Naive thymus-derived CD4-positive, alpha-beta T cell (primary cell): ENCODE results near the gene OR6Y1. TPM values are rescaled to one million over a fixed set of nuclear protein-coding genes. Genes with fewer than 3 reads are reported as not detected.
A peak's percentile ranks its signal among the peaks of the same experiment; 100 is the strongest.

Experiments used
- ATAC-seq: fragments of 150-1000 bp; cut with Tn5 transposase; 2 replicates; pipeline ENCODE4 v1.10.0; 2021; ENCODE audit warnings: mild to moderate bottlenecking, moderate library complexity
- CTCF ChIA-PET: fragments of 350-600 bp; sonication (Branson Sonifier 250); formaldehyde crosslinking; loops from one replicate; lab custom pipeline; 2021; ENCODE audit warnings: antibody characterized with exemption; lab: Charles Lee
- POLR2A ChIA-PET: fragments of 350-600 bp; sonication (Branson Sonifier 250); formaldehyde crosslinking; loops from one replicate; lab custom pipeline; 2021; ENCODE audit warnings: antibody characterized with exemption, inconsistent platforms; lab: Charles Lee
- DNase-seq, 9 donors: peaks; one replicate each; pipeline versions ENCODE4 v3.0.0 to v3.0.0-alpha.2; 2020 to 2022; ENCODE audit warnings: mixed read lengths in 1 of 9
- H3K27ac ChIP-seq: one replicate; pipeline ENCODE4 v1.7.0; 2013; ENCODE audit warnings: mild to moderate bottlenecking, low read depth, low read length, moderate library complexity
- H3K27me3 ChIP-seq, 2 donors: one replicate each; pipeline ENCODE4 v1.7.0; 2013; ENCODE audit warnings: low read length in 2 of 2, mild to moderate bottlenecking in 2 of 2, moderate library complexity in 2 of 2; ENCODE audit not compliant: control insufficient read depth in 2 of 2, insufficient read depth in 2 of 2
- H3K36me3 ChIP-seq, 3 experiments: 1 replicate in 2 of 3; 2 replicates in 1 of 3; pipeline ENCODE4 v1.7.0; 2013; ENCODE audit warnings: low read length in 3 of 3, mild to moderate bottlenecking in 3 of 3, moderate library complexity in 1 of 3; ENCODE audit not compliant: insufficient read depth in 3 of 3, control insufficient read depth in 2 of 3
- H3K4me1 ChIP-seq, 2 donors: one replicate each; pipeline ENCODE4 v1.7.0; 2013; ENCODE audit warnings: low read length in 2 of 2, mild to moderate bottlenecking in 2 of 2, moderate library complexity in 1 of 2; ENCODE audit not compliant: control insufficient read depth in 2 of 2, insufficient read depth in 2 of 2
- H3K4me3 ChIP-seq: 2 replicates; pipeline ENCODE4 v1.7.0; 2013; ENCODE audit warnings: mild to moderate bottlenecking, low read length
- H3K9me3 ChIP-seq, 3 experiments: 1 replicate in 2 of 3; 2 replicates in 1 of 3; pipeline ENCODE4 v1.7.0; 2013; ENCODE audit warnings: low read length in 3 of 3; ENCODE audit not compliant: control insufficient read depth in 2 of 3
- H3K27ac Mint-ChIP-seq, 9 donors: one replicate each; pipeline ENCODE4 v1.8.0; 2020 to 2022; ENCODE audit warnings: mixed read lengths in 9 of 9, mild to moderate bottlenecking in 8 of 9, moderate library complexity in 5 of 9, inconsistent platforms in 2 of 9
- H3K27me3 Mint-ChIP-seq, 5 donors: one replicate each; pipeline ENCODE4 v1.8.0; 2021 to 2022; ENCODE audit warnings: mixed read lengths in 5 of 5, mild to moderate bottlenecking in 1 of 5
- H3K36me3 Mint-ChIP-seq, 5 donors: one replicate each; pipeline ENCODE4 v1.8.0; 2020 to 2022; ENCODE audit warnings: mixed read lengths in 5 of 5, mild to moderate bottlenecking in 3 of 5, inconsistent platforms in 1 of 5
- H3K4me1 Mint-ChIP-seq, 7 donors: one replicate each; pipeline ENCODE4 v1.8.0; 2020 to 2022; ENCODE audit warnings: mixed read lengths in 7 of 7, mild to moderate bottlenecking in 3 of 7, inconsistent platforms in 1 of 7
- H3K4me3 Mint-ChIP-seq, 10 donors: one replicate each; pipeline ENCODE4 v1.8.0; 2020 to 2022; ENCODE audit warnings: mild to moderate bottlenecking in 10 of 10, mixed read lengths in 10 of 10, moderate library complexity in 6 of 10, inconsistent platforms in 2 of 10
- H3K9me3 Mint-ChIP-seq, 11 donors: one replicate each; pipeline ENCODE4 v1.8.0; 2020 to 2022; ENCODE audit warnings: mixed read lengths in 11 of 11, mild to moderate bottlenecking in 4 of 11, inconsistent platforms in 1 of 11, moderate library complexity in 1 of 11
- intact Hi-C, 2 donors: fragments of 100-400 bp; cut with micrococcal nuclease; formaldehyde crosslinking; loops; one replicate each; pipeline ENCODE4 v1.15.1; 2023
- polyA plus RNA-seq, 2 donors: library from polyadenylated mRNA; unstranded; fragments of 300-500 nt; fragmentation: Illumina TruSeq; gene quantifications; one replicate each; pipeline ENCODE4 v1.2.3, GENCODE V29; 2021
- total RNA-seq, 6 experiments: library from RNA in 5 of 6; stranded (reverse) in 5 of 6; gene quantifications; 1 replicate in 5 of 6; 2 replicates in 1 of 6; pipeline ENCODE4 v1.2.3 and lab custom pipeline; 2021 to 2026

The OR6Y1 gene
- total and polyA plus RNA-seq, 7 experiments from 2014 or later: not detected

- H3K27ac Mint-ChIP-seq: no peak overlapping the region
- H3K4me3 Mint-ChIP-seq: no peak overlapping the region
- ATAC-seq (no peak), DNase-seq (no peak)
- Histone ChIP-seq H3K27ac (no peak overlapping the region), H3K27me3 (no peaks in the 10 kb centered on the region), H3K4me1 (no peaks in the 10 kb centered on the region), H3K4me3 (no peak overlapping the region), H3K36me3 (no peaks in the 10 kb centered on the region), H3K9me3 (no peaks in the 10 kb centered on the region)
- POLR2A ChIA-PET: no interaction called here
- no peaks in the 10 kb centered on the region for H3K36me3 Mint-ChIP-seq
- peaks cover under 1 to 24% (median 9%) of the 10 kb centered on the region in 5 donors for H3K27me3 Mint-ChIP-seq
- intact Hi-C loops: no loop called here
- H3K9me3 Mint-ChIP-seq: no peaks in the 10 kb centered on the region
- CTCF ChIA-PET: no interaction called here
- H3K4me1 Mint-ChIP-seq: no peaks in the 10 kb centered on the region
Measured at GRCh38 chr1:158534496-158534895, 19.7 kb downstream of the OR6Y1 start.

GRCh38 chr1:158527190-158527815 is 26.9 kb downstream of the OR6Y1 start:
- no peaks in the 10 kb centered on the region for H3K9me3 ChIP-seq
- Mint-ChIP-seq H3K9me3 (peaks cover 0 to 20% (median 10%) of the 10 kb centered on the region in 11 donors), H3K27me3 (peaks cover 0 to 57% (median 31%) of the 10 kb centered on the region in 5 donors), H3K36me3 (no peaks in the 10 kb centered on the region), H3K4me1 (no peaks in the 10 kb centered on the region), H3K27ac (no peak overlapping the region), H3K4me3 (no peak overlapping the region)
- H3K4me1 ChIP-seq: no peaks in the 10 kb centered on the region
- ChIA-PET POLR2A (no interaction called here), CTCF (interaction anchor here (1.3 kb wide), 1 partner anchor 324 kb away, joined by 3 read pairs; no protein-coding TSS in a partner anchor)
- intact Hi-C loops: loop anchor here in 1 of 2 donors (2.0 kb wide), 1 partner anchor 281 kb away; no protein-coding TSS in a partner anchor
- peak; percentile 59 for ATAC-seq
- no peaks in the 10 kb centered on the region for H3K36me3 ChIP-seq
- H3K27me3 ChIP-seq: no peaks in the 10 kb centered on the region
- H3K27ac ChIP-seq: no peak overlapping the region
- H3K4me3 ChIP-seq: no peak overlapping the region
- DNase-seq: peak in 2 of 9 donors; percentile 9 to 14

- Histone ChIP-seq H3K27me3 (no peaks in the 10 kb centered on the region), H3K9me3 (no peaks in the 10 kb centered on the region), H3K4me3 (no peak overlapping the region), H3K36me3 (no peaks in the 10 kb centered on the region), H3K4me1 (no peaks in the 10 kb centered on the region), H3K27ac (no peak overlapping the region)
- DNase-seq (no peak), ATAC-seq (no peak)
- Mint-ChIP-seq H3K4me1 (no peaks in the 10 kb centered on the region), H3K27me3 (peaks cover 0 to 40% (median 29%) of the 10 kb centered on the region in 5 donors), H3K36me3 (no peaks in the 10 kb centered on the region), H3K27ac (no peak overlapping the region), H3K4me3 (no peak overlapping the region), H3K9me3 (peaks cover 0 to 9% (median 2%) of the 10 kb centered on the region in 11 donors)
- ChIA-PET POLR2A (no interaction called here), CTCF (no interaction called here)
- intact Hi-C loops: no loop called here
Measured at GRCh38 chr1:158521666-158522058, 32.5 kb downstream of the OR6Y1 start.

- intact Hi-C loops: no loop called here
- Histone ChIP-seq H3K4me1 (no peaks in the 10 kb centered on the region), H3K27me3 (no peaks in the 10 kb centered on the region), H3K9me3 (no peaks in the 10 kb centered on the region), H3K27ac (no peak overlapping the region), H3K4me3 (no peak overlapping the region), H3K36me3 (no peaks in the 10 kb centered on the region)
- peaks cover 0 to 6% (median 0%) of the 10 kb centered on the region in 11 donors for H3K9me3 Mint-ChIP-seq
- ATAC-seq (no peak), DNase-seq (no peak)
- H3K36me3 Mint-ChIP-seq: no peaks in the 10 kb centered on the region
- H3K4me3 Mint-ChIP-seq: no peak overlapping the region
- no peak overlapping the region for H3K27ac Mint-ChIP-seq
- no peaks in the 10 kb centered on the region for H3K4me1 Mint-ChIP-seq
- ChIA-PET CTCF (no interaction called here), POLR2A (no interaction called here)
- peaks cover 0 to 43% (median 25%) of the 10 kb centered on the region in 5 donors for H3K27me3 Mint-ChIP-seq
Measured at GRCh38 chr1:158520955-158521665, 33.1 kb downstream of the OR6Y1 start.

GRCh38 chr1:158520021-158520420 is 34.2 kb downstream of the OR6Y1 start:
- intact Hi-C loops: no loop called here
- ChIA-PET CTCF (no interaction called here), POLR2A (no interaction called here)
- Mint-ChIP-seq H3K4me1 (no peaks in the 10 kb centered on the region), H3K27ac (no peak overlapping the region), H3K36me3 (no peaks in the 10 kb centered on the region), H3K4me3 (no peak overlapping the region), H3K27me3 (peaks cover 0 to 42% (median 24%) of the 10 kb centered on the region in 5 donors), H3K9me3 (peaks cover 0 to 6% (median 0%) of the 10 kb centered on the region in 11 donors)
- no peaks in the 10 kb centered on the region for H3K4me1 ChIP-seq
- no peak overlapping the region for H3K4me3 ChIP-seq
- H3K27ac ChIP-seq: no peak overlapping the region
- H3K27me3 ChIP-seq: no peaks in the 10 kb centered on the region
- H3K36me3 ChIP-seq: no peaks in the 10 kb centered on the region
- no peak for ATAC-seq
- H3K9me3 ChIP-seq: no peaks in the 10 kb centered on the region
- DNase-seq: no peak

- Mint-ChIP-seq H3K27ac (no peak overlapping the region), H3K4me3 (no peak overlapping the region), H3K9me3 (no peaks in the 10 kb centered on the region), H3K36me3 (no peaks in the 10 kb centered on the region), H3K27me3 (peaks cover 1 to 35% (median 18%) of the 10 kb centered on the region in 5 donors), H3K4me1 (no peaks in the 10 kb centered on the region)
- H3K4me1 ChIP-seq: no peaks in the 10 kb centered on the region
- ChIA-PET POLR2A (no interaction called here), CTCF (no interaction called here)
- intact Hi-C loops: no loop called here
- ATAC-seq (no peak), DNase-seq (no peak)
- H3K27me3 ChIP-seq: no peaks in the 10 kb centered on the region
- H3K27ac ChIP-seq: no peak overlapping the region
- no peaks in the 10 kb centered on the region for H3K9me3 ChIP-seq
- H3K4me3 ChIP-seq: no peak overlapping the region
- H3K36me3 ChIP-seq: no peaks in the 10 kb centered on the region
Measured at GRCh38 chr1:158516966-158517365, 37.2 kb downstream of the OR6Y1 start.
